ENCODE measurements around the gene ASXL1.

Gene ASXL1

DNA sequence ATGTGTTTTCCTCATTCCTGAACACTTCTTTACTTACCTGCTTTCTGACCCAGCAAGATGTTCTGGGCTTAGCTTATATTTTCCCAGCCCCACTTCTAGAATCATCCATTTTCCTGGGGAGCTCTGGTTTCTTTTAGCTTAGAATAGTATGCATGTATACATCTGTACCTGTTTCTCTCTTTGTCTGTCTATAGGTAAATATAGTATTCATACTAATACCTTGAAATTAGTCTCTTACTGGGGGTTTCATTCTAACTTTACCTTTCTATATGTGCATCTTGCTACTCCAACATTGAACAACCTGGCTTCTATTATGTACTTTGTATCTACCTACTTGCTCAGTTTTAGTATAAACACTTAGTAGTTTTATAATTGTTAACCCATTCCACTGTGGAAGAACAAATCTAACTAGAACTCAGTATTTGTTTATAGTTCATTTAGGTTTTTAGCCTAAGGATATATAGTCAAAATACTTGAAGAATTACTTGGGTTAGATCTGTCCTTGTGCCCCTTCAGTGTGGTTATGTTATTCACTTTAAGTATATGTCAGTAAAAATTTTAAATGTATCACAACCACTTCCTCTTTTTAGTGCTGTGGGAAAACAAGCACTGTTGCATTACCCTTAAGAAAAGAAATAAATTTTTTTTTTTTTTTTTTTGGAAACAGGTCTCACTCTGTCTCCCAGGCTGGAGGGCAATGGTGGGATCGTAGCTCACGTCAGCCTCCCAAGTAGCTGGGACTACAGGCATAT lies 54.0 kb downstream of the ASXL1 start:
- peak; percentile 15 to 27 for ATAC-seq

DNA sequence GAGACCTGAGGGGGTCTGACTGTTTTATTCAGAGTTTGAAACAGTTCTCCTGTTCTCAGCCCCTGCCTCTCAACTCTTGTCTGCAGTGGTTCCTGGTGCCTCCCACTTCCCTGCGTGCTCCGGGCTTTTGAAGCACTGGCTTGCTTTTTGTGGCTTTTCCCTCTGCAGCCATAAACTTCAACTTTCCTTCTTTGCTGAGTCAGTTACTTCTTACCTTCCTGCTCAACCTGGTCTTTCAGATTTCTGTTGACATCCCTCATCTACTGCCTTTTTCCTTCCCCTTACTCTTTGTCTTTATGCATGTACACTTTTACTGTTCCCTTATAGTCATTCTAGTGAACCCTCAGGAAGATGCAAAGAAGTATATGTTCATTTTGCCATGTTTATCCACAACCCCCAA lies 57.4 kb downstream of the ASXL1 start:
- no peak for ATAC-seq

DNA sequence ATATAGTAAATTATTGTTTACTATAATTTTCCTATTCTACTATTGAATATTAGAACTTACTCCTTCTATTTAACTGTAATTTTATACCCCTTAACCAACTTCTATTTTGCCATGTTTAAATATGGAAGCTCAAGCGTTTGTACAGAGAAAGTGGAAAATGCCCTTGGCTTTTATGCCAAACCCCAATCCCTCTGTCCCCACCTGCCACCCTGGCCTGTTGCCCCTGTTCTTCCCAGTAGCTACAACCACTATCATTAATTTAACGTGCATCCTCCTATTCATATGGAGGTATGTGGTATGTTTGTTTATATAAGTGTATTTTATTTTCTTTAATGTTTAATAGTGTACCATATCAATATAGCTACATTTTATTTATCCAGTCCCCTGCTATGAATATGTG lies 58.1 kb downstream of the ASXL1 start:
- no peak for ATAC-seq

DNA sequence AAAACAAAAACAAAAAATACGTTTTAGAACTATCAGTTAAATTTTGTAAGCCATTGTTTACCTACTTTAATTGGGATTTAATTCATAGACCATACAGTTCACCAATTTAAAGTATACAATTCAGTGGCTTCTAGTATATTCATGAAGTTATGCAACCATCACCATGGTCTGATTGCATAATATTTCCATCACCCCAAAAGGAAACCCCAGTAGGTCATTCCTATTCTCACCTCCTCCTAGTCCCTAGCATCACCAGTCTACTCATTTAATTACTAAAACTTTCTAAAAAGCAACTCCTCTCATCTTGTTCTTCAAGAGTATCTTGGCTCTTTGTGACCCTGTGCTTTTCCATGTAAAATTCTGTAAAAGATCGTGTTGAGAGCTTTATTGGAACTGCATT lies 60.2 kb downstream of the ASXL1 start:
- peak in 1 of 2 donors; percentile 20 for ATAC-seq

DNA sequence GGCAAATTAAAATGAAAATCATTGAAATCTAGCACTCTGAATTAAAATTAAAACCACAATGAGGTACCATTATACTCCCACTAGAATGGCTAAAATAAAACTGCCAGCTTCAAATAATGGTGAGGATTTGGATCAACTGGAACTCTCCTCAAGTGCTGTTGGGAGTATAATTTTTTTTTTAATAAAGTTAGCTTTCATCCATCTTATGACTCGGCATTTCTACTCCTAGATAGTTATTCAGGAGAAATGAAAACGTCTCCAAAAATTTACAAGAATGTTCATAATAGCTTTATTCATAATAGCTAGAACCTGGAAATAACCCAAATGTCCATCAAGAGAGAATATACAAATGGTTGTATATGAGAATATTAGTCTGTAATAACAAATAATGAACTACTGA lies 63.2 kb downstream of the ASXL1 start:
- ATAC-seq: no peak

DNA sequence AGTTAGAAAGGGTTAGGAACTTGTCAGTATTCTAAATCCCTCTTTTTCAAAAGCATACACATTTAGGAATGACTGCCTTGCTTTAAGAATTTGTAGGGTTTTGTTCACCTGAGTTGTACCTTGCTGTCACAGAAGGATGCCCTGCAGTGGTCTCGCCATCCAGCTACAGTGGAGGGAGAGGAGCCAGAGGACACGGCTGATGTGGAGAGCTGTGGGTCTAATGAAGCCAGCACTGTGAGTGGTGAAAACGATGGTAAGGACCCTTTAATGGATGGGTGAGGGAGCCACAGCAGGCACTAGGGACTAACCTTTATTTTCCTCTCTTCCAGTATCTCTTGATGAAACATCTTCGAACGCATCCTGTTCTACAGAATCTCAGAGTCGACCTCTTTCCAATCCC lies 69.9 kb downstream of the ASXL1 start:
- no peak for ATAC-seq

DNA sequence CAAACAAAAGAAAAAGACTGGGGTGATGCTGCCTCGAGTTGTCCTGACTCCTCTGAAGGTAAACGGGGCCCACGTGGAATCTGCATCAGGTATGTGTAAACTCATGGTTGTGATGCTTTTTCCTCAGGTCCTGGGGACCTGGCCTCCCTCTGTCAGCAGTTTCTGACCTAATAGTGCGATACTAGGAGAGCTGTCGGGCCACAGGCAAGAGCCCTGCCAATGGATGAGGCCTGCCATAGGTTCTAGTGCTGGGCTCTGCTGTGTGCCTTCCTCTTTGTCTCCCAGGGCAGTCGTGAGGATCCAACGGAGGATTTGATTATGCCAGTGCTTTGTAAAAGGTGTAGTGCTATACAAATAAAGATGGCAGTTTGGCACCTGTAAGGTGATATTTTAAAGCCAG lies 71.2 kb downstream of the ASXL1 start:
- ATAC-seq: no peak

DNA sequence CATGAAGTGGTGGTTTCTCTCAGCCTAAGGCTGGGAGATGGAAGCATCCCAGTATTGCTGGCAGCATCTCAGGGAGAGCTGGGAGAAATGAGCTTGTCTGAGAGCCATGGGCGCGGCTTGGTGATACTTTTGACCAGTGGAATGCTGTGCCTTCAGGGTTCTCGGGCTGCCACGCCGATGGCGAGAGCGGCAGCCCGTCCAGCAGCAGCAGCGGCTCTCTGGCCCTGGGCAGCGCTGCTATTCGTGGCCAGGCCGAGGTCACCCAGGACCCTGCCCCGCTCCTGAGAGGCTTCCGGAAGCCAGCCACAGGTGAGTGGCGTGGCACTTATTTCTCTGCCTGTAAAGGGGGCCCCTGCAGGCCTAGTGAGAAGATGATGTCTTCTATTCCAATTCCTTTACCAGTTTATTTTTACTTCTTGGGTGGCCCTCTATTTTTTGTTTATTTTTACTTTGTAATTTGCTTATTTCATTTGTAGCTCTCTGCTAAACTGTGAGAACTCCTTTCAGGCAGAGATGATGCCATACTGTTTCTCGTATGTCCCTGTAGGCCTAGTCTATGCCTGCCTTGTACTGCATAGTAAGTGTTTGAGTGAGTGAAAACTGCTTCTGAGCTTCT lies 71.7 kb downstream of the ASXL1 start:
- ATAC-seq: no peak

DNA sequence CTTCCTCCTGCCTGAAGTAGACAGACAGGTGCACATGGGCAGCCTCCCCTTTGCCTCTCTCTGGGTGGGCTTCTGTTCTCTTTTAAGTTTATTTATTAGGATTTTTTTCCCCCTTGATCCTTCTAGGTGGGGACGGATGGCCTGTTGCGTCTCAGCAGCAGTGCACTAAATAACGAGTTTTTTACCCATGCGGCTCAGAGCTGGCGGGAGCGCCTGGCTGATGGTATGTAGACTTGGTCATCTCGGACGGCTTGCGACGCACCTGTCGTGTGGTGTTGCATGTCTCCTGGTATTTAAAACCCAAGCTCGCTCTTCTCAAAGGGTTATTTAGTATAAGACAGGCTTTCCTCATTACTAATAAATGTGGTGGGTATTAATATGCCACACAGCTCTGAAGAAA lies 73.3 kb downstream of the ASXL1 start:
- ATAC-seq: no peak

DNA sequence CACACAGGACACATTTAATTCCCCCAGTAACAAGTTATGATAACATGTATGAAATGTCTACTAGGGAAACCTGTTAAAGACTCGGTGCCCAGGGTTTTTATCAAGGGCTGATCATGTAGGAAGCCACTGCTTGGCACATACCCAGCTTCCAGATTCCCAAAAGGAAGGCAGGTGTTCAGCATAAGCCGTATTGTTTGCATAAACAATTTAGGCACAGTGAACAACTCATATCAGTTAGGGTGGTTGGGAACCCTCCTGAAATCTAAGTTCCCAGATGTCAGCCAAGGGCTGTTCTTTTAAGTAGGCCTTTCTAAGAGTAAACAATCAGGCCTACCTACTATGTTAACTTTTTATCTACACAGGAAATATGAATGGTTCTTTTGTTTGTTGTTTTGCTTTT lies 74.1 kb downstream of the ASXL1 start:
- ATAC-seq: no peak

DNA sequence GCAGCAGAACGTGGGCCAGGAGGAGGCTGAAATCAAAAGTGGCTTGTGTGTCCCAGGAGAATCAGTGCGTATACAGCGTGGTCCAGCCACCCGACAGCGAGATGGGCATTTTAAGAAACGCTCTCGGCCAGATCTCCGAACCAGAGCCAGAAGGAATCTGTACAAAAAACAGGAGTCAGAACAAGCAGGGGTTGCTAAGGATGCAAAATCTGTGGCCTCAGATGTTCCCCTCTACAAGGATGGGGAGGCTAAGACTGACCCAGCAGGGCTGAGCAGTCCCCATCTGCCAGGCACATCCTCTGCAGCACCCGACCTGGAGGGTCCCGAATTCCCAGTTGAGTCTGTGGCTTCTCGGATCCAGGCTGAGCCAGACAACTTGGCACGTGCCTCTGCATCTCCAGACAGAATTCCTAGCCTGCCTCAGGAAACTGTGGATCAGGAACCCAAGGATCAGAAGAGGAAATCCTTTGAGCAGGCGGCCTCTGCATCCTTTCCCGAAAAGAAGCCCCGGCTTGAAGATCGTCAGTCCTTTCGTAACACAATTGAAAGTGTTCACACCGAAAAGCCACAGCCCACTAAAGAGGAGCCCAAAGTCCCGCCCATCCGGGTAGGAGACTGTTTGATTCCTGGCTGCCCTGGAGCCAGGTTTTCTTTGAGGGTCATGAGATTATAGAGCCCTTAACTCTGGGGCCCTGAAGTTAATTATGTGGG lies 75.3 kb downstream of the ASXL1 start:
- ATAC-seq: no peak

DNA sequence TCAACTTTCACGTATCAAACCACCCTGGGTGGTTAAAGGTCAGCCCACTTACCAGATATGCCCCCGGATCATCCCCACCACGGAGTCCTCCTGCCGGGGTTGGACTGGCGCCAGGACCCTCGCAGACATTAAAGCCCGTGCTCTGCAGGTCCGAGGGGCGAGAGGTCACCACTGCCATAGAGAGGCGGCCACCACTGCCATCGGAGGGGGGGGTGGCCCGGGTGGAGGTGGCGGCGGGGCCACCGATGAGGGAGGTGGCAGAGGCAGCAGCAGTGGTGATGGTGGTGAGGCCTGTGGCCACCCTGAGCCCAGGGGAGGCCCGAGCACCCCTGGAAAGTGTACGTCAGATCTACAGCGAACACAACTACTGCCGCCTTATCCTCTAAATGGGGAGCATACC lies 76.3 kb downstream of the ASXL1 start:
- no peak for ATAC-seq

DNA sequence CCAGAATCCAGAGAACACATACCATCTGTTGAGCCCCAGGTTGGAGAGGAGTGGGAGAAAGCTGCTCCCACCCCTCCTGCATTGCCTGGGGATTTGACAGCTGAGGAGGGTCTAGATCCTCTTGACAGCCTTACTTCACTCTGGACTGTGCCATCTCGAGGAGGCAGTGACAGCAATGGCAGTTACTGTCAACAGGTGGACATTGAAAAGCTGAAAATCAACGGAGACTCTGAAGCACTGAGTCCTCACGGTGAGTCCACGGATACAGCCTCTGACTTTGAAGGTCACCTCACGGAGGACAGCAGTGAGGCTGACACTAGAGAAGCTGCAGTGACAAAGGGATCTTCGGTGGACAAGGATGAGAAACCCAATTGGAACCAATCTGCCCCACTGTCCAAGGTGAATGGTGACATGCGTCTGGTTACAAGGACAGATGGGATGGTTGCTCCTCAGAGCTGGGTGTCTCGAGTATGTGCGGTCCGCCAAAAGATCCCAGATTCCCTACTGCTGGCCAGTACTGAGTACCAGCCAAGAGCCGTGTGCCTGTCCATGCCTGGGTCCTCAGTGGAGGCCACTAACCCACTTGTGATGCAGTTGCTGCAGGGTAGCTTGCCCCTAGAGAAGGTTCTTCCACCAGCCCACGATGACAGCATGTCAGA lies 77.4 kb downstream of the ASXL1 start:
- no peak for ATAC-seq

DNA sequence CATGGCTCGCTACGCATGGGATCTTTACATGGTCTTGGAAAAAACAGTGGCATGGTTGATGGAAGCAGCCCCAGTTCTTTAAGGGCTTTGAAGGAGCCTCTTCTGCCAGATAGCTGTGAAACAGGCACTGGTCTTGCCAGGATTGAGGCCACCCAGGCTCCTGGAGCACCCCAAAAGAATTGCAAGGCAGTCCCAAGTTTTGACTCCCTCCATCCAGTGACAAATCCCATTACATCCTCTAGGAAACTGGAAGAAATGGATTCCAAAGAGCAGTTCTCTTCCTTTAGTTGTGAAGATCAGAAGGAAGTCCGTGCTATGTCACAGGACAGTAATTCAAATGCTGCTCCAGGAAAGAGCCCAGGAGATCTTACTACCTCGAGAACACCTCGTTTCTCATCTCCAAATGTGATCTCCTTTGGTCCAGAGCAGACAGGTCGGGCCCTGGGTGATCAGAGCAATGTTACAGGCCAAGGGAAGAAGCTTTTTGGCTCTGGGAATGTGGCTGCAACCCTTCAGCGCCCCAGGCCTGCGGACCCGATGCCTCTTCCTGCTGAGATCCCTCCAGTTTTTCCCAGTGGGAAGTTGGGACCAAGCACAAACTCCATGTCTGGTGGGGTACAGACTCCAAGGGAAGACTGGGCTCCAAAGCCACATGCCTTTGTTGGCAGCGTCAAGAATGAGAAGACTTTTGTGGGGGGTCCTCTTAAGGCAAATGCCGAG lies 78.2 kb downstream of the ASXL1 start:
- no peak for ATAC-seq

DNA sequence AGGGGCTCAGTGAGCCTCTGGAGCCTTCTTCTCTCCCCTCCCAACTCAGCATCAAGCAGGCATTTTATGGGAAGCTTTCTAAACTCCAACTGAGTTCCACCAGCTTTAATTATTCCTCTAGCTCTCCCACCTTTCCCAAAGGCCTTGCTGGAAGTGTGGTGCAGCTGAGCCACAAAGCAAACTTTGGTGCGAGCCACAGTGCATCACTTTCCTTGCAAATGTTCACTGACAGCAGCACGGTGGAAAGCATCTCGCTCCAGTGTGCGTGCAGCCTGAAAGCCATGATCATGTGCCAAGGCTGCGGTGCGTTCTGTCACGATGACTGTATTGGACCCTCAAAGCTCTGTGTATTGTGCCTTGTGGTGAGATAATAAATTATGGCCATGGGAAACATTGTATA lies 78.8 kb downstream of the ASXL1 start:
- ATAC-seq: no peak

DNA sequence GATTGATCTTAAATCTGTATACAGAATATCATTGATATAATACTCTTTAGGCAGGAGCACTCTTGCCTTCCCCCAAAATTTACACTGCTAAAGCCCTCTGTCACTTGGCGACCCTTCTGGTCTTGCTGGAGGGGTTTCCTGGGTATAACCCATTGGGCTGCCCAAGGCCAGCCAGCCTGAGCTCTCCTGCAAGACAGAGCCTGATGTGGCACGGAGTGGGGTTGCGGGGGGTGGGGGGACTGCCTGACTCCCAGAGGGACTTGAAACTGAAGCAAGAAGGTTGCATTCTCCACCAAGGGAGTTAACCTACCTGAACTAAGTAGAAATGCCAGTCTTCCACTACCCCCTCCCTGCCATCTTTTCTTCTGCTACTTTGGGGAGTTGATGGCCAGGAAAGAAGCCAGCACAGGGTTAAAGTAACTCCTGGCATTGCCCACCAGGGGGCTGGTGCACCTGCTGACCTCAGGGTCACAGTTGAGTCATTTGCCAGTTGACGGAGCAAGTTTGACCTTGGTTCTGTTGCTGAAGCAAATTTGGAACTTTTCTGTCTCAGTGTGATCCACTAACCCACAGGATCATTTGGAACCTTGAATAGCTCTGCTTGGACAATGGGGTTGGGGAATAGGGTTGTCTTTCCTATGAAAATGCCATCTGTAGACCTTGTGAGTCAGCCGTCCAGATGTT lies 79.4 kb downstream of the ASXL1 start:
- ATAC-seq: peak; percentile 19 to 46

DNA sequence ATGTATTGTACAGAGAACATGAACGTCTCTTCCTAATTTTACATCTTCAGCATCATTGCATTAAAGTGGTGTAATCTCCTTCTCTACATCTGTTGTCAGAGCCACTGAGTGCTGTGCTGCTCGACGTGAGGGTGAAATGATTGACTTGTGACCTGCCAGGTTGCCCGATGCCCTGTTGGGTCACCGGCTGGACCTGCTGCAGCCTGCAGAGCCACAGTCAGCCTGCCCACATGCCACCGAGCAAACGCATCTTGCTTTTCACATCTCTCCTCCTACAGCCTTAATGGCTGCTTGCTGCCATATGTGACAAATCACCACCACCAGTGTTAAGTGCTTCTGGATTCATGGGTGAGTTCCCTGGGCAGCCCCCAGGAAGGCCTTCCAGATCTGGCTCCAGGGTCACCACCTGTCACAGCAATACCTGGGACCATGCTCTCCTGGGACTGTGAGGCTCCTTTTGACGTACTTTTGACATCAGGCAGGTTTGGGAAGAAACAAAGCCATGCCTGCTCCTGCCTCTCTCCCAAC lies 80.3 kb downstream of the ASXL1 start:
- ATAC-seq: no peak

DNA sequence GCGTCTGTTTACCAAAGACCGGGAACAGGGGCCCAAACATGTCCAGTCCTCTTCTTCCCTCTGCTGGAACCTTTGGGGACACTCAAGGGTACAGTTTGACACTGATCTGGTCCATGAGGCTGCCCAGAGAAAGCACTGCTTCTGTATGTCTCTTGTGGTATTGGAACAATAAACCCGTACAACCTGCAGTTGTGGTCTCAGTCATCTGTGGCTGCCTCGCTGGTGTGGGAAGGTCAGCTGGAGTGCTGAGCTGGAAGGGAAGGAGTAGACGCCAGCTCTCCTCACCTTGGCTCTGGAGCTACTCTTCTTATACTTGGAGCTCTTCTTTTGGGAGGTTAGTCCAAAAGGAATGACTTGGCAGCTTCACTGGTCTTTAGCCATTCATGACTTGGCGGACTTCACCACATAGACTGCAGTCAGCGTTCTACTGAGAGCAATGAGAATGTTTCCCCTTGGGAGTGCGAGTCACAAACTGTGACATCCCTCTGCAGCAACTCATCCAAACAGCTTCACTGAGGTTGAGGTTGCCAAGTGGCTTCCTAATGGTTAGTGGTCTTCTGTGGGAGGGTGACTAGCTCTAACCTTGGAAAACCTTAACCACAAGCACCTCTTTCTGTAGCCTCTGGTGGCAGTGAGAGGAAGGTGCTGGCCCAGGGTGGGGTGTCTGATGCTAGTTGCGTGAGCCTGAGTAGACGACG lies 81.2 kb downstream of the ASXL1 start:
- ATAC-seq: peak; percentile 62 to 65

DNA sequence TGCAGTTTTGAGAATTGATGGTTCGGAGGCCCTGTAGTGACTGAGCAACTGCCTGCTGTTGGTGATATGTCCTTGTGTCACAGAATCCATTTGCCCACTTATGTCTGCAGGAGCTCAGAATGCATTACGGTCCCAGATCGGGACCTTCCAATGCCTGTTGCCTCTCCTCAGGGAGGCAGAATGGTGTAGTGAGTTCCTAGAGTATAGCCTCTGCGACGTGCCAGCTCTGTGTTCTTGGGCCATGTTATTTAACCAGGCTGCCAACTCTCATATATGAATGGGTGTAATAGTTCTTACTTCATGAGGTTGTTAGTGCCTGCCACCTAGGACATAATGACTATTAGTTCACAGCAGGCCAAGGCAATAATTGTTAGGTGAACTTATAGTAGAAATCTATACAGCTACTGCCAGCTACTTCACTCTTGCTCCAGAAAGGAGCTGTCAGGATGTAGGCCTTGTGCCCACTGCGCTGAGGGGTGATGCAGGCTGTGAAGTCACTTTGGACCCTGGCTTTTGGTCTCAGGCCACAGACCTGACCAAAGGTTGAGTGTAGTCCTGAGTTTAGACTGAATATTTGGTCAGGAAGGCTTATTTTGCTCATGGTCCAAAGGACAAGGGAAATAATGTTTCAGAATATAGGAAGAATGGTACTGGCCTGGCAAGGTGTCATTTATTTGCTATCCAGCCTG lies 82.1 kb downstream of the ASXL1 start:
- ATAC-seq: no peak

DNA sequence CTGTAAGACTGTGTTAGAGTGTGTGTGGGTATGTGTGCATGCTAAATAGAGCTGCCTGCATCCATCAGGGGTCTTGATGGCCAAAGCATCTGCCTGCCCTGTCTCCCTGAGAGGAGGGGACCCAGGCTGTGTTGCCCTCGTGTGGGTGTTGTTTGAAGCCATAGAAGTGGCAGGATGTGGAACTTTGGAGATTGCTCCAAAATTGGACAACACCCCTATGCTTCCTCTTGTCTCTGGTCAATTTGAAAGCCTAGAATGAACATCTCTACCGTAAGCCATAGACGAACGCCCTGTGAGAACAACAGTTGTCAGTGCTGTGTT lies 82.6 kb downstream of the ASXL1 start:
- no peak for ATAC-seq

DNA sequence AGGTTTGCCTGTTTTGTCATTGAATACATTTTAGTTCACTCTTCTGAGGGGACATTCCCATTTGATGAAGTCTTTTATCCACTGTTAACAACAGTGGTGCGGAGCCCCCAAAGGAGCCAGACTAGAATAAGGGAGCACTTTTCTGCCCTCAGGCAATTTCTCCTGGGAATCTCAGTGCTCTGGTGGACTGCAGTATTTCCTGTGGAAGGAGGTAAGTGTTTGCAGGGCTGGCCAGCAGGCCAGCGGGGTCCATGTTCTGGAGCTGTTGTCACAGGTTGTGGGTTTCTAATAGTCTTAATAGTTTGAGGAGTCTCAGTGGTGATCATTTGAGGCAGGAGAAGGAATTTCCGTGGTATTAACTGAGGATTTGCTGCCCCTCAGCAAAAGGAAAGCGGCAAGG lies 83.5 kb downstream of the ASXL1 start:
- ATAC-seq: no peak

Data from activated CD4-positive, CD25-positive, alpha-beta regulatory T cell treated with anti-CD3 and anti-CD28 coated beads, Interleukin-2, amount 50 U/mL, for 24 hours (primary cell).